ENCODE measurements around the gene TYR. TPM values are rescaled to one million over a fixed set of nuclear protein-coding genes. Genes with fewer than 3 reads are reported as not detected.

Gene TYR
- total RNA-seq (not detected in 2 replicates), polyA plus RNA-seq (not detected in 2 replicates), polyA minus RNA-seq (ENCODE audit: low replicate concordance) (not detected in 2 replicates)
- not detected in 2 replicates for polyA plus RNA-seq (2012)

GRCh38 chr11:89177691-89178231, at the start of gene TYR:
Gene TYR (plus strand): TSS chr11:89177875. CDS start chr11:89177954, 79 bp downstream.
- H3K36me3 ChIP-seq (ENCODE audit: control insufficient read depth, insufficient read depth, low read length), result no peaks in the 10 kb centered on the region
- no peaks in the 10 kb centered on the region for H3K4me1 ChIP-seq (ENCODE audit: control insufficient read depth, extremely low read depth, insufficient read depth, low read length)
- H4K20me1 ChIP-seq (ENCODE audit: control insufficient read depth, extremely low read depth, insufficient read depth, low read length), result no peaks in the 10 kb centered on the region
- no peak within 1 kb of the TSS for H3K27ac ChIP-seq (ENCODE audit: insufficient read depth, low read length)
- no peak for DNase-seq (ENCODE audit: low read depth in 2 of 2)
- no peak within 1 kb of the TSS for H3K9ac ChIP-seq (ENCODE audit: insufficient read depth, low read length)
- TF ChIP-seq CTCF (conservative IDR thresholded peaks at IDR 0.05 in 1 of 2, IDR thresholded peaks at IDR 0.05 in 1 of 2; ENCODE audit: low read depth in 1 of 2, low read length in 2 of 2), result no peak
- TF ChIP-seq EZH2 (IDR thresholded peaks at IDR 0.05; ENCODE audit: low read length, missing control alignments), result no peak
- H3K9me3 ChIP-seq (ENCODE audit: control insufficient read depth, insufficient read depth, low read depth, low read length), result no peaks in the 10 kb centered on the region
- no peak within 1 kb of the TSS for H3K4me3 ChIP-seq (replicated peaks in 1 of 4; ENCODE audit: control extremely low read depth in 1 of 4, insufficient read depth in 1 of 4, low read depth in 3 of 4, low read length in 4 of 4)
- H3K79me2 ChIP-seq (ENCODE audit: control insufficient read depth, insufficient read depth, low read length), result no peaks in the 10 kb centered on the region
- H2AFZ ChIP-seq (ENCODE audit: low read length), result no peak within 1 kb of the TSS
- H3K27me3 ChIP-seq (ENCODE audit: control insufficient read depth, insufficient read depth, low read length), result no peaks in the 10 kb centered on the region
- H3K4me2 ChIP-seq (ENCODE audit: extremely low read depth, insufficient read depth, low read length), result no peak within 1 kb of the TSS

GRCh38 chr11:89136606-89137005, 41.1 kb upstream of the TYR start:
- no peak overlapping the region for H3K4me2 ChIP-seq (ENCODE audit: extremely low read depth, insufficient read depth, low read length)
- H3K9me3 ChIP-seq (ENCODE audit: control insufficient read depth, insufficient read depth, low read depth, low read length), result no peaks in the 10 kb centered on the region
- no peaks in the 10 kb centered on the region for H3K79me2 ChIP-seq (ENCODE audit: control insufficient read depth, insufficient read depth, low read length)
- no peaks in the 10 kb centered on the region for H3K36me3 ChIP-seq (ENCODE audit: control insufficient read depth, insufficient read depth, low read length)
- no peak overlapping the region for H3K4me3 ChIP-seq (replicated peaks in 1 of 4; ENCODE audit: control extremely low read depth in 1 of 4, insufficient read depth in 1 of 4, low read depth in 3 of 4, low read length in 4 of 4)
- no peak for DNase-seq (ENCODE audit: low read depth in 2 of 2)
- no peak overlapping the region for H3K27ac ChIP-seq (ENCODE audit: insufficient read depth, low read length)
- H4K20me1 ChIP-seq (ENCODE audit: control insufficient read depth, extremely low read depth, insufficient read depth, low read length), result no peaks in the 10 kb centered on the region
- H2AFZ ChIP-seq (ENCODE audit: low read length), result no peak overlapping the region
- TF ChIP-seq EZH2 (IDR thresholded peaks at IDR 0.05; ENCODE audit: low read length, missing control alignments), result no peak
- no peak for TF ChIP-seq CTCF (conservative IDR thresholded peaks at IDR 0.05 in 1 of 2, IDR thresholded peaks at IDR 0.05 in 1 of 2; ENCODE audit: low read depth in 1 of 2, low read length in 2 of 2)
- H3K9ac ChIP-seq (ENCODE audit: insufficient read depth, low read length), result no peak overlapping the region
- H3K27me3 ChIP-seq (ENCODE audit: control insufficient read depth, insufficient read depth, low read length), result no peaks in the 10 kb centered on the region
- H3K4me1 ChIP-seq (ENCODE audit: control insufficient read depth, extremely low read depth, insufficient read depth, low read length), result no peaks in the 10 kb centered on the region

- Histone ChIP-seq H3K79me2 (ENCODE audit: control insufficient read depth, insufficient read depth, low read length) (no peaks in the 10 kb centered on the region), H3K4me2 (ENCODE audit: extremely low read depth, insufficient read depth, low read length) (no peak overlapping the region), H4K20me1 (ENCODE audit: control insufficient read depth, extremely low read depth, insufficient read depth, low read length) (no peaks in the 10 kb centered on the region), H3K4me1 (ENCODE audit: control insufficient read depth, extremely low read depth, insufficient read depth, low read length) (no peaks in the 10 kb centered on the region), H3K36me3 (ENCODE audit: control insufficient read depth, insufficient read depth, low read length) (no peaks in the 10 kb centered on the region), H3K9ac (ENCODE audit: insufficient read depth, low read length) (no peak overlapping the region), H2AFZ (ENCODE audit: low read length) (no peak overlapping the region), H3K27ac (ENCODE audit: insufficient read depth, low read length) (no peak overlapping the region), H3K9me3 (ENCODE audit: control insufficient read depth, insufficient read depth, low read depth, low read length) (no peaks in the 10 kb centered on the region), H3K27me3 (ENCODE audit: control insufficient read depth, insufficient read depth, low read length) (no peaks in the 10 kb centered on the region), H3K4me3 (replicated peaks in 1 of 4; ENCODE audit: control extremely low read depth in 1 of 4, insufficient read depth in 1 of 4, low read depth in 3 of 4, low read length in 4 of 4) (no peak overlapping the region)
- DNase-seq (ENCODE audit: low read depth in 2 of 2), result no peak
- TF ChIP-seq CTCF (conservative IDR thresholded peaks at IDR 0.05 in 1 of 2, IDR thresholded peaks at IDR 0.05 in 1 of 2; ENCODE audit: low read depth in 1 of 2, low read length in 2 of 2) (no peak), EZH2 (IDR thresholded peaks at IDR 0.05; ENCODE audit: low read length, missing control alignments) (no peak)
Measured at GRCh38 chr11:89147229-89147628, 30.4 kb upstream of the TYR start.
